Progenitor cell of endocrine pancreas (in vitro differentiated cells): ENCODE measurements around the gene PPT2. TPM values are rescaled to one million over a fixed set of nuclear protein-coding genes. Genes with fewer than 3 reads are reported as not detected.

Source experiments
- DNase-seq: peaks from one replicate; pipeline ENCODE4 v3.0.0; 2021; ENCODE audit warnings: low spot score; ENCODE audit not compliant: unreplicated experiment
- H3K27ac Mint-ChIP-seq: 2 replicates; pipeline ENCODE4 v1.8.0; 2021; ENCODE audit warnings: mild to moderate bottlenecking, moderate library complexity, mixed read lengths
- H3K27me3 Mint-ChIP-seq: 2 replicates; pipeline ENCODE4 v1.8.0; 2021; ENCODE audit warnings: mixed read lengths
- H3K36me3 Mint-ChIP-seq: 2 replicates; pipeline ENCODE4 v1.8.0; 2022; ENCODE audit warnings: mixed read lengths; ENCODE audit not compliant: insufficient read depth
- H3K4me1 Mint-ChIP-seq: 2 replicates; pipeline ENCODE4 v1.8.0; 2021; ENCODE audit warnings: low read depth, mixed read lengths
- H3K4me3 Mint-ChIP-seq: 2 replicates; pipeline ENCODE4 v1.8.0; 2021; ENCODE audit warnings: low read depth, mild to moderate bottlenecking, moderate library complexity, mixed read lengths
- H3K9me3 Mint-ChIP-seq: 2 replicates; pipeline ENCODE4 v1.8.0; 2021; ENCODE audit warnings: low read depth, mixed read lengths
- total RNA-seq: library from RNA; stranded (reverse); gene quantifications from 2 replicates; pipeline ENCODE4 v1.2.1, GENCODE V29; 2021
- TF ChIP-seq, protein P1 (sequence below): fragments of 200-600 bp; sonication (generic); IDR thresholded peaks from one replicate; pipeline ENCODE4 v1.5.0; 2021; ENCODE audit warnings: antibody characterized with exemption, mild to moderate bottlenecking; ENCODE audit not compliant: unreplicated experiment

Gene PPT2
- total RNA-seq, 1 donor from 2014 or later = 80.8 TPM

DNA sequence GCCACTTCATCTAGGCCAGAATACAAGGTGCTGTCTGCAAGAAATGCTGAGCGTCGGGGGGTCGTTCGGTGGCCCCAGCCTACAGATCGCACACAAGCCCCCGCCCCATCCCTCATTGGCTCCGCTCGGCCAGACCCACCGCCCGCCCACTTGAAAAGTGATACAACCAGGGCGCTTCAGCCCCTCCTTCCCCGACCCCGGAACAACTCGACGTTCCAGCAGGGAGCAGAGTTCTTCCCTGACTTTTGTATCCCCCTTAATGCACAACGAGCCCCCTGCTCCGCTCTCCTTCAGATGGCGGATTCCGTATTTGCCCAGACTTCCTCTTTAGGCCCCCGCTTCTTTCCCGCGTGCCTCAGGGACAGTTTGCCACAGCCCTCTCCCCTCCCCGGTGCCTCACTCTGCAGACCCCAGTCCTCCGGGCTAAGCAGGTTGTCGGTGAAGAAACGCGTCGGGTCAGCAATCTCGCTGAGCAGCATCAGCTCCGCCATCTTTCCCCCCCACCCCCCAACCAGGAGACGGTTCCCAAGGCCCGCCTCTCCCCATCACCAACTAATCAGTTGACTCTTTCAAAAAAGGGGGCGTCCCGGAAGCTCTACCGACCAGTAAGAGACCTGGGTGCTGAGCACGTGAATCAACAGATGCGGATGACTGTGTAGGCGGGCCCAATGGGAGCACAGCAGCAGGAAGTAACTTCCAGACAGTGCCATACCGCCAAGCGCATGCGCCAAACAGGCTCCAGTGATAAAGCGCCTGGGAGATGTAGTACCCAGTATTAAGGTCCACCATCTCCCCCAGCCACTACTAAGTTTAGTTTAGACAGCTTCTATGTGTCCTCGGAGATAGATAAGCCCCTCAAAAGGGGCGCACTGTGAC is 26.0 kb upstream of the PPT2 start, which contains the start of gene ATF6B:
ATF6B (minus strand) TSS at position 530 of the 876 bp plus-strand sequence; CDS start at position 491, 39 bp downstream.
- Mint-ChIP-seq H3K27ac (peak within 1 kb of the TSS; percentile 99), H3K4me3 (peak within 1 kb of the TSS; percentile 100), H3K27me3 (no peaks in the 10 kb centered on the region), H3K4me1 (peaks cover 27% of the 10 kb centered on the region), H3K9me3 (no peaks in the 10 kb centered on the region), H3K36me3 (peaks cover 13% of the 10 kb centered on the region)
- TF ChIP-seq, protein P1, sequence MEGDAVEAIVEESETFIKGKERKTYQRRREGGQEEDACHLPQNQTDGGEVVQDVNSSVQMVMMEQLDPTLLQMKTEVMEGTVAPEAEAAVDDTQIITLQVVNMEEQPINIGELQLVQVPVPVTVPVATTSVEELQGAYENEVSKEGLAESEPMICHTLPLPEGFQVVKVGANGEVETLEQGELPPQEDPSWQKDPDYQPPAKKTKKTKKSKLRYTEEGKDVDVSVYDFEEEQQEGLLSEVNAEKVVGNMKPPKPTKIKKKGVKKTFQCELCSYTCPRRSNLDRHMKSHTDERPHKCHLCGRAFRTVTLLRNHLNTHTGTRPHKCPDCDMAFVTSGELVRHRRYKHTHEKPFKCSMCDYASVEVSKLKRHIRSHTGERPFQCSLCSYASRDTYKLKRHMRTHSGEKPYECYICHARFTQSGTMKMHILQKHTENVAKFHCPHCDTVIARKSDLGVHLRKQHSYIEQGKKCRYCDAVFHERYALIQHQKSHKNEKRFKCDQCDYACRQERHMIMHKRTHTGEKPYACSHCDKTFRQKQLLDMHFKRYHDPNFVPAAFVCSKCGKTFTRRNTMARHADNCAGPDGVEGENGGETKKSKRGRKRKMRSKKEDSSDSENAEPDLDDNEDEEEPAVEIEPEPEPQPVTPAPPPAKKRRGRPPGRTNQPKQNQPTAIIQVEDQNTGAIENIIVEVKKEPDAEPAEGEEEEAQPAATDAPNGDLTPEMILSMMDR = no peak
- peak; percentile 86 for DNase-seq

DNA sequence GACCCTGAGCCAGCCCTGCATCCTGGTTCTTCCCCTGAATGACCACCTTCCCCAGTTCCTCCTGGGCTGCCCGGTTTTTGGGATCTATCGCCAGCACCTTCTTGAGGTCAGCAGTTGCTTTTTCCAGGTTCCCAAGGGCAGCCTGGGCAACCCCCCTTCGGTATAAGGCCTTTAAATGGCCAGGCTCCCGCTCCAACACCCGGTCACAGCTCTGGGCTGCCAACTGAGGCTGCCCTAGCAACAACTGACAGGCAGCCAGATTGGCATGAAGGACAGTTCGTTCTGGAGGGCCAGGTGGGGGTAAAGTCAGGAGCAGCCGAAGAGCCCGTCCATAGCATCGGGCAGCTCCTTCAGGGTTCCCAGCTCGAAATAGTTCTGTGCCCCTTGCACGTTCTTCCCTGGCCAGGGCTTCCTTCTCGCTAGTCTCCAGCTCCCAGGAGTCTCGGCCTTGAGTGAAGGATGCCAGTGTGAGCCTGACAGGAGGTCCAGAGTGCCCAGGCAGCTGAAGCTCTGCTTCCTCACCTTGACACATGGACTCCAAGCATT is 25.1 kb upstream of the PPT2 start:
- Mint-ChIP-seq H3K27ac (peak overlapping the region; percentile 99), H3K9me3 (no peaks in the 10 kb centered on the region), H3K4me3 (peak overlapping the region; percentile 100), H3K36me3 (peaks cover 9% of the 10 kb centered on the region), H3K4me1 (peaks cover 27% of the 10 kb centered on the region), H3K27me3 (peaks cover 1% of the 10 kb centered on the region)
- TF ChIP-seq, protein P1 = no peak
- DNase-seq = no peak

DNA sequence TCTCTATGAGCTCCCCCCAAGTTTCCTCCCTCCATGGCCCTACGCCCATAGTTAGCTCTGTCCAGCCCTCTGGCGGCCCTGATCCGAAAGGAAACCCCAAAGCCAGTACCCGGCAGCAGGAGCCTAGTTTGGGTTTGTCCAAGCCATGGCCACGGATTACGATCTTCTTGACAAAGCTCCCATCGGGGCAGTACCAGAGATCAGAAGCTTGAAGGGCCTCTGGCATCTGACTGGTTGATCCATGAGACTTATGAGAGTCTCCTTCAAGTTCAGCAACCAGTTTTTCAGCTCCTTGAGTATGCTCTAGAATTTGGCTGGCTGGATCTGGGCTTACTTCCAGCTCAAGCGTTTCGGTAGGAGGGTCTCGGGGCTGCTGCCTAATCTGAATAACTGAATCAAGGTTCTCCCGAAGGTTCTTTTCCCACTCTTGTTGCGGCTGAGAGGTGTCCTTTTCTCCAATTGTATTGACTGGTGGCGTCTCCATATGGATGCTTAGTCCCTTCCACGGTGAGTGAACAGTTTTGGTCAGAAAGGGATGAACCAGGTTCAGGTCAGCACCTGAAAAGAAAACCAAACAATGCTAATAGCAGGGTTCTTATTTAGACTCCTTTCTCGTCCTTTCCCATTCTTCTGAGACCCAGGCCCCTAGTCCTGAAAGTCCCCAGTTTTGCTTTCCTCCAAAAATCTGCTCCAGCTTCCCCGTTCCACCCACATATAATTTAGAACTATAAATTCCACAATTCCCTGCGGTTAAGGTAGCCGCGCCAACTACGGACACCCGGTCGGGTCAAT is 24.4 kb upstream of the PPT2 start:
- H3K27ac Mint-ChIP-seq = peak overlapping the region; percentile 98
- peak overlapping the region; percentile 92 for H3K4me3 Mint-ChIP-seq
- TF ChIP-seq, protein P1 = no peak
- H3K27me3 Mint-ChIP-seq = peaks cover 3% of the 10 kb centered on the region
- H3K36me3 Mint-ChIP-seq = peaks cover 4% of the 10 kb centered on the region
- peaks cover 27% of the 10 kb centered on the region for H3K4me1 Mint-ChIP-seq
- DNase-seq = no peak
- H3K9me3 Mint-ChIP-seq = no peaks in the 10 kb centered on the region

DNA sequence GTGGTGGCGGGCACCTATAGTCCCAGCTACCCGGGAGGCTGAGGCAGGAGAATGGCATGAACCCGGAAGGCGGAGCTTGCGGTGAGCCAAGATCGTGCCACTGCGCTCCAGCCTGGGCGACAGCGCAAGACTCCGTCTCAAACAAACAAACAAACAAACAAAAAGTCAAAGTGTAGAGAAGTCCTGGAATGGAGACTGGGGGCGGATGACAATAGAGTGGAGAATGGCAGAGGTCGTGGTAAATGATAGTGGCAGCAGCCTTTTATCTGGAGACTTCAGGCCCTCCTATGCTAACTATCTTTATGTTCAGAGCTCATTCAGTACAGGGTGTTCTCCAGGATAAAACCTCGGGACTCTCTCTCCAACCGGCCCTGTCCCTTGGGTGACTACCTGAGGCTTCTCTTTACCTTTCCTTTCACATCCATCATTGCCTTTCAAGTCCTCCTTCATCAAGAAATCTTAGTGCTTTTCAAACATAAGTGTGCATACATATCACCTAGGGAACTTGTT is 22.4 kb upstream of the PPT2 start:
- H3K9me3 Mint-ChIP-seq = no peaks in the 10 kb centered on the region
- peak overlapping the region; percentile 40 for H3K4me3 Mint-ChIP-seq
- H3K36me3 Mint-ChIP-seq = no peaks in the 10 kb centered on the region
- no peak overlapping the region for H3K27ac Mint-ChIP-seq
- peaks cover 6% of the 10 kb centered on the region for H3K27me3 Mint-ChIP-seq
- DNase-seq = no peak
- TF ChIP-seq, protein P1 = no peak
- H3K4me1 Mint-ChIP-seq = peaks cover 25% of the 10 kb centered on the region

DNA sequence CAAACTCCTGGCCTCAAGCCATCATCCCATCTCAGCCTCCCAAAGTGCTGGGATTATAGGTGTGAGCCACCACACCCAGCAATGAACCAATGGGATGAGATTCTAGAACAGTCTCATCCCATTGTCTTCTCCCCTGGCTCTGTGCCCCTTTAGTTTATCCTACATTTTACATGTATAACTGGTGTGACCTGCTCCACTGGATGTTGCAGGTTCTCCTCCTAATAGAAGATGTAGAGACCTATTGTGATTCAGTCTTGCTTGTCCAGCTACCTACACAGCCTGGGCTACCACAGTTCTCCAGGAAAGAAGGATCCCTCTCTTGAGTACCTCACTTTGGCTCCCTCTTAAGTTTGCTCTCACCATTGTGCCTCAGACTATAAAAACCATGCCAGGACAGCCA is 21.8 kb upstream of the PPT2 start:
- Mint-ChIP-seq H3K9me3 (no peaks in the 10 kb centered on the region), H3K27me3 (peaks cover 6% of the 10 kb centered on the region), H3K4me3 (no peak overlapping the region), H3K27ac (no peak overlapping the region), H3K36me3 (no peaks in the 10 kb centered on the region), H3K4me1 (peaks cover 19% of the 10 kb centered on the region)
- DNase-seq = no peak
- TF ChIP-seq, protein P1 = no peak
